OCI-LY7 (cell line): Measurements from ENCODE around the gene STOML2. TPM values are rescaled to one million over a fixed set of nuclear protein-coding genes. Genes with fewer than 3 reads are reported as not detected.

ENCODE experiments used
- BruUV-seq: library from RNA; stranded (reverse); fragments of 400-500 nt; replicated peaks from 2 replicates; lab custom pipeline; 2021; lab: Mats Ljungman, UMichigan
- CTCF ChIA-PET: fragments of 300-600 bp; sonication (Branson Sonifier 250); formaldehyde crosslinking; loops from one replicate; lab custom pipeline; 2022; ENCODE audit warnings: antibody characterized with exemption; ENCODE audit not compliant: unreplicated experiment; lab: Charles Lee
- POLR2A ChIA-PET: fragments of 300-600 bp; sonication (Branson Sonifier 250); formaldehyde crosslinking; loops from one replicate; lab custom pipeline; 2022; ENCODE audit warnings: antibody characterized with exemption; lab: Charles Lee
- DNase-seq: peaks from one replicate; pipeline ENCODE4 v3.0.0-alpha.2; 2015; ENCODE audit warnings: low spot score
- H2AFZ ChIP-seq: fragments of 200-600 bp; sonication (generic), shearing (Covaris generic); 2 replicates; pipeline ENCODE4 v1.6.1; 2014; ENCODE audit warnings: mild to moderate bottlenecking, antibody characterized with exemption, low read length, moderate library complexity
- H3K27ac ChIP-seq: fragments of 200-600 bp; sonication (generic); 2 replicates; pipeline ENCODE4 v1.5.1; 2014; ENCODE audit warnings: mixed run types, low read depth, mild to moderate bottlenecking, moderate library complexity, low read length, inconsistent platforms; ENCODE audit not compliant: poor library complexity, severe bottlenecking
- H3K36me3 ChIP-seq: fragments of 200-600 bp; sonication (generic); 2 replicates; pipeline ENCODE4 v1.6.1; 2014; ENCODE audit warnings: mild to moderate bottlenecking, antibody characterized with exemption, low read length, moderate library complexity, mixed read lengths; ENCODE audit not compliant: insufficient read depth
- H3K4me1 ChIP-seq: fragments of 200-600 bp; sonication (generic); 2 replicates; pipeline ENCODE4 v1.5.1; 2014; ENCODE audit warnings: mild to moderate bottlenecking, low read length; ENCODE audit not compliant: insufficient read depth, poor library complexity, severe bottlenecking
- H3K4me2 ChIP-seq: fragments of 200-600 bp; sonication (generic); 2 replicates; pipeline ENCODE4 v1.6.1; 2014; ENCODE audit warnings: mild to moderate bottlenecking, low read length
- H3K4me3 ChIP-seq: fragments of 200-600 bp; sonication (generic); 2 replicates; pipeline ENCODE4 v1.5.1; 2014; ENCODE audit warnings: mild to moderate bottlenecking, low read depth, low read length; ENCODE audit not compliant: poor library complexity, severe bottlenecking
- H3K79me2 ChIP-seq: fragments of 200-600 bp; sonication (generic); 2 replicates; pipeline ENCODE4 v1.6.1; 2016; ENCODE audit warnings: low read depth, mild to moderate bottlenecking, low read length, moderate library complexity, mixed read lengths; ENCODE audit not compliant: insufficient read depth
- H3K9me2 ChIP-seq: fragments of 200-600 bp; sonication (generic); 2 replicates; pipeline ENCODE4 v1.6.1; 2016; ENCODE audit warnings: mild to moderate bottlenecking, low read length, mixed read lengths; ENCODE audit not compliant: insufficient read depth
- H3K9me3 ChIP-seq: fragments of 200-600 bp; sonication (generic); 2 replicates; pipeline ENCODE4 v1.6.1; 2014; ENCODE audit warnings: mild to moderate bottlenecking, mixed run types, low read length, mixed read lengths
- H4K20me1 ChIP-seq: fragments of 200-600 bp; sonication (generic); 2 replicates; pipeline ENCODE4 v1.6.1; 2014; ENCODE audit warnings: mild to moderate bottlenecking, antibody characterized with exemption, low read length, moderate library complexity, mixed read lengths; ENCODE audit not compliant: insufficient read depth
- EZH2phosphoT487 ChIP-seq: fragments of 200-600 bp; sonication (generic); IDR thresholded peaks from 2 replicates; pipeline ENCODE4 v1.6.1; 2018; ENCODE audit warnings: low read depth, borderline replicate concordance, mild to moderate bottlenecking, mixed run types, antibody characterized with exemption, low read length, moderate library complexity, mixed read lengths
- intact Hi-C: fragments of 100-400 bp; cut with micrococcal nuclease; formaldehyde crosslinking; loops from one replicate; pipeline ENCODE4 v1.10.0; 2022; ENCODE audit not compliant: unreplicated experiment
- total RNA-seq, 2 experiments: library from RNA; depleted of rRNA in 1 of 2; stranded (reverse); fragments of >200 nt in 1 of 2; shearing (Covaris generic) in 1 of 2; gene quantifications; 2 replicates each; pipeline ENCODE4 v1.2.3, GENCODE V29; 2014 to 2022
- TF ChIP-seq, protein P1 (sequence below): fragments of 200-600 bp; sonication (generic); conservative IDR thresholded peaks from 2 replicates; pipeline ENCODE4 v1.5.1; 2014; ENCODE audit warnings: mild to moderate bottlenecking, antibody characterized with exemption, low read length, moderate library complexity, mixed read lengths

The STOML2 gene
- total RNA-seq, 2 experiments from 2014 or later, result 155 to 158 TPM

DNA sequence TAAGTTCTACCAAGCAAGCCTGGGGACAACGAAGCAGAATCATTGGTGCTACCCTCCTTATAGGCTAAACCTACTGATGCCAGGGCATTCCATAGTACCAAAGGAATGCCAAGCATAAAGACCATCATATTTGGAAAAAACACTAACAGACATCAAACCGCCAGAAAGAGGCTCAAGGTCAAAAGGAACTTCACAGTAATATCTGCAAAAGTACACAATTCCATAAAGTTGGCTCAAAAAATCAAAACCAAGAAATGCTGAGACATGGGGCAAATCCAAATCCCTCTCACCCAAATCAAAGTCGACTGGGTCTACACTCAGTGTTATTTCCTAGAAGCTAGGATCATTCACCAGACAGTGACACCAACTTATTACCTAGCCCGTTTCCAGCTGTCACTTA is 33.9 kb downstream of the STOML2 start:
- H2AFZ ChIP-seq, result no peak overlapping the region
- TF ChIP-seq, protein P1, sequence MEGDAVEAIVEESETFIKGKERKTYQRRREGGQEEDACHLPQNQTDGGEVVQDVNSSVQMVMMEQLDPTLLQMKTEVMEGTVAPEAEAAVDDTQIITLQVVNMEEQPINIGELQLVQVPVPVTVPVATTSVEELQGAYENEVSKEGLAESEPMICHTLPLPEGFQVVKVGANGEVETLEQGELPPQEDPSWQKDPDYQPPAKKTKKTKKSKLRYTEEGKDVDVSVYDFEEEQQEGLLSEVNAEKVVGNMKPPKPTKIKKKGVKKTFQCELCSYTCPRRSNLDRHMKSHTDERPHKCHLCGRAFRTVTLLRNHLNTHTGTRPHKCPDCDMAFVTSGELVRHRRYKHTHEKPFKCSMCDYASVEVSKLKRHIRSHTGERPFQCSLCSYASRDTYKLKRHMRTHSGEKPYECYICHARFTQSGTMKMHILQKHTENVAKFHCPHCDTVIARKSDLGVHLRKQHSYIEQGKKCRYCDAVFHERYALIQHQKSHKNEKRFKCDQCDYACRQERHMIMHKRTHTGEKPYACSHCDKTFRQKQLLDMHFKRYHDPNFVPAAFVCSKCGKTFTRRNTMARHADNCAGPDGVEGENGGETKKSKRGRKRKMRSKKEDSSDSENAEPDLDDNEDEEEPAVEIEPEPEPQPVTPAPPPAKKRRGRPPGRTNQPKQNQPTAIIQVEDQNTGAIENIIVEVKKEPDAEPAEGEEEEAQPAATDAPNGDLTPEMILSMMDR, result no peak
- TF ChIP-seq EZH2phosphoT487, result no peak
- H3K4me3 ChIP-seq, result no peak overlapping the region
- 0 out of 2 replicates have a peak overlapping the region, but pooled peaks have one; percentile 96 for H3K4me2 ChIP-seq
- no peaks in the 10 kb centered on the region for H3K9me2 ChIP-seq
- peaks cover 34% of the 10 kb centered on the region for H3K4me1 ChIP-seq
- H3K27ac ChIP-seq, result no peak overlapping the region
- peaks cover 87% of the 10 kb centered on the region for H3K36me3 ChIP-seq
- POLR2A ChIA-PET, result interaction anchor here (0.6 to 3.1 kb wide), 3 partner anchors 9 to 33 kb away, joined by 3 to 10 read pairs (median 3); partner anchors contain the start of gene FANCG
- DNase-seq, result no peak
- CTCF ChIA-PET, result no interaction called here
- H3K79me2 ChIP-seq, result peaks cover 51% of the 10 kb centered on the region
- no peaks in the 10 kb centered on the region for H3K9me3 ChIP-seq
- no TSS peak for BruUV-seq
- intact Hi-C loops, result no loop called here
- H4K20me1 ChIP-seq, result peaks cover 26% of the 10 kb centered on the region

DNA sequence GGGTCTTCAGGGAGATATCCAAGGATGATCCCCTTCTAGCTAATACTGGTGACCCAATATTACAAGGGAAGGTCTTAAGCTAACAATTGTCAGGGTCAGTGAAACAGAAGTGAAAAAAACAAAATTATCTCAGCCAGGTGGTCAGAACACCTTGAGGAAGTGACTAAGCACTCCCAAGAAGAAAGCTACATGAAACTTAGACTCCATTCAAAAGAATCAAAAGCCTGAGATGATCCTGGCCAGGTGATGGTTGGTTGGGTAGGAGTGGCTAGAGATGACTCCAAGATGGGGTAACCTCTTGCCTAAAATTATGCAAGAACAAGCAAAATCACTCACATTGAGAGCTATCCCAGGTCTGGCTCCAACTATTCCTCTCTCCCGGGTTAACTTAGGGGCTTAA is 35.9 kb downstream of the STOML2 start:
- TF ChIP-seq, protein P1, result no peak
- no peak for TF ChIP-seq EZH2phosphoT487
- peaks cover 27% of the 10 kb centered on the region for H3K4me1 ChIP-seq
- no peak for DNase-seq
- no peak overlapping the region for H3K4me2 ChIP-seq
- H2AFZ ChIP-seq, result no peak overlapping the region
- intact Hi-C loops, result no loop called here
- H3K4me3 ChIP-seq, result no peak overlapping the region
- peaks cover 94% of the 10 kb centered on the region for H3K36me3 ChIP-seq
- POLR2A ChIA-PET, result interaction anchor here (3.1 kb wide), 1 partner anchor 13 kb away, joined by 10 read pairs; the partner anchor contains the start of gene FANCG
- no peak overlapping the region for H3K27ac ChIP-seq
- H3K9me3 ChIP-seq, result no peaks in the 10 kb centered on the region
- CTCF ChIA-PET, result no interaction called here
- H4K20me1 ChIP-seq, result peaks cover 29% of the 10 kb centered on the region
- H3K79me2 ChIP-seq, result peaks cover 51% of the 10 kb centered on the region
- BruUV-seq, result no TSS peak
- no peaks in the 10 kb centered on the region for H3K9me2 ChIP-seq

DNA sequence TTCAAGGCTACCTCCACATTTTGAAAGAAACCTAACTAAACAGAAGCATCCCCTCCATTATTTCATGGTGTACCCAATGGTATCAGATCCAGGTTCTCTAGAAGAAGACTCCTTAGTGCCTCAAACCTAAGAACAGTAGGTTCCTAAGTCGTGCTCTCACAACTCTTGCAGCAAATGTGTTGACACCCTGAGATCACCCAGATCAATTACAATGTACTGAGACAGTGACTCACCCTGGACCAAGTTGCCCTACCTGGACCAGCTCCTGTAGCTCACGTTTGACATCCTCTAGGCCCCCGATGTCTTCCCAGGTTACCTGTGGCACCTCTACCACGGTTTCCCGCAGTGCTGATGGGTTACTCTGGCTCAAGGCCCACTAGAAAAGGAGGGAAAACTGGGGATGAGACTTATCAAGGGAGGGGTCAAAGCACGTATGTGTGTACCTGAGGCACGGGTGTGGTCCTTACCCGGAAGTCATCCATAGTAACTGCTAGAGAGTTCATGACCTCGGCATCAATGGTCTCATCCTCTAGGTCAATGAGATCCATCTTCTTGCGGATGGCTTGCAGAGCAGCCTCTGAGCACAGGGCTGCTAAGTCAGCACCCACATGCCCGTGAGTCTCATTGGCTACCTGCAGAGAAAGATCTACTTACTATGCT is 42.3 kb downstream of the STOML2 start:
- no TSS peak for BruUV-seq
- no peak overlapping the region for H3K27ac ChIP-seq
- ChIA-PET POLR2A (no interaction called here), CTCF (no interaction called here)
- no peak overlapping the region for H2AFZ ChIP-seq
- intact Hi-C loops, result no loop called here
- no peaks in the 10 kb centered on the region for H3K79me2 ChIP-seq
- no peaks in the 10 kb centered on the region for H3K4me1 ChIP-seq
- no peaks in the 10 kb centered on the region for H3K9me2 ChIP-seq
- H3K9me3 ChIP-seq, result no peaks in the 10 kb centered on the region
- no peak overlapping the region for H3K4me2 ChIP-seq
- no peak overlapping the region for H3K4me3 ChIP-seq
- DNase-seq, result no peak
- TF ChIP-seq EZH2phosphoT487, result no peak
- TF ChIP-seq, protein P1, result no peak
- peaks cover 99% of the 10 kb centered on the region for H3K36me3 ChIP-seq
- 0 out of 2 replicates have a peak, but pooled peaks cover 4% of the 10 kb centered on the region for H4K20me1 ChIP-seq
